Measurements from ENCODE around the gene AKT3. TPM values are rescaled to one million over a fixed set of nuclear protein-coding genes. Genes with fewer than 3 reads are reported as not detected.

Gene AKT3
- total RNA-seq, 1 donor from 2014 or later = 36.2 TPM

DNA sequence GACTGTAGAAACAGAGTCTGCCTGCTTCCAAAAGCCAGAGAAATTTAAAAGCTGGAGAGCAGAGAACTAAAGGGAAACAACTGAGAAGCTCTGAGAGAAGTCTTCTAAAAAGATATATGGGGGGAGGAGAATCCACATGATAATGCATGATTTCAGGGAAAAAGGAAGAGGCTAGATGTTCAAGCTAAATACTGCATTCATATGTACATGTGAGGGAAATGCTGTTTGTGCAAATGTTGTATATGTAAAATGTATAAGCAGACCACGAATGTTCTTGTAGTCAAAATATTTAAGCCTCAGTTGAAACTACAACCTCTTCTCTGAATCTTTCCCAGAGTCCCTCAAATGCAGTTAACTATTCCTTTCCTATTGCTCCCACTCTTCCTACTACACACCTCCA lies 79.2 kb downstream of the AKT3 start:
- peaks cover 12% of the 10 kb centered on the region for H3K9me3 Mint-ChIP-seq
- peaks cover 15% of the 10 kb centered on the region for H3K4me1 Mint-ChIP-seq
- no peaks in the 10 kb centered on the region for H3K27me3 ChIP-seq
- H3K4me3 Mint-ChIP-seq = no peak overlapping the region
- H4K20me1 ChIP-seq (ENCODE audit: low read depth) = no peaks in the 10 kb centered on the region
- H3K4me3 ChIP-seq = no peak overlapping the region
- H3K36me3 Mint-ChIP-seq = peaks cover 22% of the 10 kb centered on the region
- H3K27ac Mint-ChIP-seq = no peak overlapping the region
- no peaks in the 10 kb centered on the region for H3K36me3 ChIP-seq
- DNase-seq (ENCODE audit: low spot score) = no peak
- H3K79me2 ChIP-seq (ENCODE audit: low read depth) = no peaks in the 10 kb centered on the region
- H2AFZ ChIP-seq (replicated peaks) = no peak overlapping the region
- H3K27ac ChIP-seq = no peak overlapping the region
- no peaks in the 10 kb centered on the region for H3F3A ChIP-seq (ENCODE audit: low read depth)
- no peak overlapping the region for H3K9ac ChIP-seq
- no peaks in the 10 kb centered on the region for H3K27me3 Mint-ChIP-seq (ENCODE audit: insufficient read depth, low read depth)
- H3K9me3 ChIP-seq (ENCODE audit: low read depth) = no peaks in the 10 kb centered on the region
- no peaks in the 10 kb centered on the region for H3K4me1 ChIP-seq
- TF ChIP-seq, protein P1, sequence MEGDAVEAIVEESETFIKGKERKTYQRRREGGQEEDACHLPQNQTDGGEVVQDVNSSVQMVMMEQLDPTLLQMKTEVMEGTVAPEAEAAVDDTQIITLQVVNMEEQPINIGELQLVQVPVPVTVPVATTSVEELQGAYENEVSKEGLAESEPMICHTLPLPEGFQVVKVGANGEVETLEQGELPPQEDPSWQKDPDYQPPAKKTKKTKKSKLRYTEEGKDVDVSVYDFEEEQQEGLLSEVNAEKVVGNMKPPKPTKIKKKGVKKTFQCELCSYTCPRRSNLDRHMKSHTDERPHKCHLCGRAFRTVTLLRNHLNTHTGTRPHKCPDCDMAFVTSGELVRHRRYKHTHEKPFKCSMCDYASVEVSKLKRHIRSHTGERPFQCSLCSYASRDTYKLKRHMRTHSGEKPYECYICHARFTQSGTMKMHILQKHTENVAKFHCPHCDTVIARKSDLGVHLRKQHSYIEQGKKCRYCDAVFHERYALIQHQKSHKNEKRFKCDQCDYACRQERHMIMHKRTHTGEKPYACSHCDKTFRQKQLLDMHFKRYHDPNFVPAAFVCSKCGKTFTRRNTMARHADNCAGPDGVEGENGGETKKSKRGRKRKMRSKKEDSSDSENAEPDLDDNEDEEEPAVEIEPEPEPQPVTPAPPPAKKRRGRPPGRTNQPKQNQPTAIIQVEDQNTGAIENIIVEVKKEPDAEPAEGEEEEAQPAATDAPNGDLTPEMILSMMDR (IDR thresholded peaks at IDR 0.05) = no peak
- TF ChIP-seq EZH2 (IDR thresholded peaks at IDR 0.05) (no peak), EZH2phosphoT487 (IDR thresholded peaks at IDR 0.05) (no peak)
- H3K4me2 ChIP-seq = no peak overlapping the region

DNA sequence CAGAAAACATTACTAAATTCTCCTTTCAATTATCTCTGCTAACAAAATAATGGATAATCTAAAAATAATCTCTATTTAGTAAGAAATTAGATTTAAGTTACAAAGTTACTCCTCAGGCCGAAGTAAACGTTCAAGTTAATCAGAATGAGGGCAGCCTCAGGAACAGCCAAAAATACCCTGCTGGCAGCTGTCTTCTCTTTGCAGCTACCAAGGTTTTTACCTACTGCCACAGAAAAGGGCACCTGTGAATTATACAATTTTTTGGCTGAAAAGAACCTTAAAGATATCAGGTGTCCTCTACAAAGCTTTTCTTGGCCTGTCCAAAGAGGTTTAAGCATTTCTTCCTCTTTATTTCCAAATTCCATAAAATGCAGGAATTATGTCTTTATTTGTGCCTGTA lies 84.4 kb downstream of the AKT3 start:
- Mint-ChIP-seq H3K27me3 (ENCODE audit: insufficient read depth, low read depth) (no peaks in the 10 kb centered on the region), H3K9me3 (peaks cover 3% of the 10 kb centered on the region), H3K36me3 (peaks cover 10% of the 10 kb centered on the region), H3K4me1 (peaks cover 19% of the 10 kb centered on the region), H3K27ac (no peak overlapping the region), H3K4me3 (no peak overlapping the region)
- no peak overlapping the region for H2AFZ ChIP-seq (replicated peaks)
- H3F3A ChIP-seq (ENCODE audit: low read depth) = no peaks in the 10 kb centered on the region
- TF ChIP-seq EZH2phosphoT487 (IDR thresholded peaks at IDR 0.05) = no peak
- no peak for TF ChIP-seq EZH2 (IDR thresholded peaks at IDR 0.05)
- TF ChIP-seq, protein P1 (IDR thresholded peaks at IDR 0.05) = no peak
- no peak overlapping the region for H3K27ac ChIP-seq
- H4K20me1 ChIP-seq (ENCODE audit: low read depth) = no peaks in the 10 kb centered on the region
- no peak overlapping the region for H3K4me3 ChIP-seq
- no peaks in the 10 kb centered on the region for H3K9me3 ChIP-seq (ENCODE audit: low read depth)
- no peaks in the 10 kb centered on the region for H3K36me3 ChIP-seq
- H3K4me1 ChIP-seq = no peaks in the 10 kb centered on the region
- H3K9ac ChIP-seq = no peak overlapping the region
- H3K27me3 ChIP-seq = no peaks in the 10 kb centered on the region
- no peak overlapping the region for H3K4me2 ChIP-seq
- H3K79me2 ChIP-seq (ENCODE audit: low read depth) = peaks cover 3% of the 10 kb centered on the region
- DNase-seq (ENCODE audit: low spot score) = no peak

DNA sequence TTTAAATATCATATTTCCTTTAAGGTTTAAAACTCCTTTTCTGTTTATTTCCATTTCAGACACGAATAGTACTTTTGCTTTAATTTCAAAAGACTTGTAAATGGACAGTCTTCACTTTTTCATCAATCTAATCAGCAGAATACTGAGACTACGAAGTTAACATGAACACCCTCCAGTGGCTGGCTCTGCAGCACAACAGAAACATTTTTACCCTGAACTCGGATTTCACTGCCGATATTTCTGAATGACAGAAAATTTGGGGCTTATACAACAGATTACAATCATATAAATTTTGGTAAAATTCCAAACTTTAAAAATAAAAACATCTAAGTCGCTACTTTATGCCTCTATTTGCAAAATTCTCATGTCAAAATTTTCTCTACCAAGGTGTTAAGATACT lies 86.2 kb downstream of the AKT3 start:
- H3K4me3 ChIP-seq = no peak overlapping the region
- Mint-ChIP-seq H3K9me3 (no peaks in the 10 kb centered on the region), H3K4me1 (peaks cover 19% of the 10 kb centered on the region), H3K27me3 (ENCODE audit: insufficient read depth, low read depth) (no peaks in the 10 kb centered on the region), H3K4me3 (no peak overlapping the region), H3K27ac (no peak overlapping the region), H3K36me3 (peaks cover 3% of the 10 kb centered on the region)
- TF ChIP-seq, protein P1 (IDR thresholded peaks at IDR 0.05) = no peak
- TF ChIP-seq EZH2 (IDR thresholded peaks at IDR 0.05) = no peak
- TF ChIP-seq EZH2phosphoT487 (IDR thresholded peaks at IDR 0.05) = no peak
- no peaks in the 10 kb centered on the region for H3K4me1 ChIP-seq
- no peak overlapping the region for H3K4me2 ChIP-seq
- H3F3A ChIP-seq (ENCODE audit: low read depth) = no peaks in the 10 kb centered on the region
- H3K27me3 ChIP-seq = no peaks in the 10 kb centered on the region
- no peaks in the 10 kb centered on the region for H3K36me3 ChIP-seq
- no peaks in the 10 kb centered on the region for H3K9me3 ChIP-seq (ENCODE audit: low read depth)
- DNase-seq (ENCODE audit: low spot score) = no peak
- peaks cover 3% of the 10 kb centered on the region for H3K79me2 ChIP-seq (ENCODE audit: low read depth)
- H3K9ac ChIP-seq = no peak overlapping the region
- no peaks in the 10 kb centered on the region for H4K20me1 ChIP-seq (ENCODE audit: low read depth)
- no peak overlapping the region for H3K27ac ChIP-seq
- H2AFZ ChIP-seq (replicated peaks) = no peak overlapping the region

All from neural progenitor cell (in vitro differentiated cells).